HG02852 (cell line): ENCODE measurements around the gene NOTCH3.

Source experiments
- ATAC-seq: cut with Tn5 transposase; IDR thresholded peaks from one replicate; pipeline ENCODE4 v1.9.1; 2021; ENCODE audit warnings: mild to moderate bottlenecking, moderate library complexity; ENCODE audit not compliant: unreplicated experiment

Gene NOTCH3

GRCh38 chr19:15200553-15201364 is at the start of gene NOTCH3:
Gene NOTCH3 (minus strand): TSS chr19:15200995. CDS start chr19:15200905, 90 bp downstream.
- ATAC-seq, result no peak

GRCh38 chr19:15250640-15250993 is 49.8 kb upstream of the NOTCH3 start:
- no peak for ATAC-seq

DNA sequence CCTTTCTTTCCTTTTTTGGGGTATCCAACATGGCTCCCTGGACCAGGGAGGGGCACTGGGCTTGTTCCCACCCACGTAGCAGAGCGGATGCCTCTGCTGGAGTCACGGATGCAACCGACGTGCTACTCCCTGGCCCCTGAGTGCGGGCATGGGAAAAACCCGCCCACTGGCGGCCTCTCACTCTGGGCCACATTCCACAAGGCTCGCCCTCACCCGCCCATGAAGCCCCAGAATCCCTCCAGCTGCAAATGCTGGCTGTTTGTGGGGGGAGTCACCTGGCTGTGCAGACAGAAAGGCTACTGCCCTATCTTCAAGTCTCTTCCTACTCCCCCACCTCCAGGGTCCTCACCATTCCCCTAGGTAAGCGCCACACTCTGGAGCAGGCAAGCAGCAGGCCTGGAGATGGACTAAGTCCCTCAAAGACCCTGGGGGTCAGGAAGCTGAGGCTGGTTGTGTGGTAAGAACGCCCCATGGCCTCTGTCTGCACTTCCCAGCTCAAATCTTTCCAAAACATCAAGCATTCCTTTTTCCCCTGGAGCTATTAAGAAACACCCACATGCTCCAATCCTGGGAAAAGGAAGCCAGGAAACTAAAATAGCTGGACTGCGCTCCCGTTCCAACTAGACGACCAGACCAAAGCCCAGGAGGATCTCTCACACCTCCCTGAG is 49.3 kb upstream of the NOTCH3 start:
- no peak for ATAC-seq

DNA sequence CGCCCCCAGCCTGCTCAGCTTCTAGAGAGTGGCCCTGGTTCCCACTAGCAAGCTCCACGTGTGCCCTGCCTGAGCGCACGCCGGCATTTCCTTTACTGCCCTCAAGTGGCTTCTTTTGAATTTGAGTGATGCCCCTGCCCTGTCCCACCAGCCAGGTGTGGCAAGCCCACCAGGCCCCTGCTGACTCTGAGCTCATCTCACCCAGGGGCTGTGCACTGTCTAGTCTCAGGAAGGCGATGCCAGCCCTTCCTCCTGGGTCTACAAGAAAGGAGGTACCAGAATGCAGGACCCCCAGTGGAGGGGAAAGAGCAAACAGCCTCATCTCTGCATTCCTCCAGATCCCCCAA is 48.7 kb upstream of the NOTCH3 start:
- ATAC-seq, result no peak

DNA sequence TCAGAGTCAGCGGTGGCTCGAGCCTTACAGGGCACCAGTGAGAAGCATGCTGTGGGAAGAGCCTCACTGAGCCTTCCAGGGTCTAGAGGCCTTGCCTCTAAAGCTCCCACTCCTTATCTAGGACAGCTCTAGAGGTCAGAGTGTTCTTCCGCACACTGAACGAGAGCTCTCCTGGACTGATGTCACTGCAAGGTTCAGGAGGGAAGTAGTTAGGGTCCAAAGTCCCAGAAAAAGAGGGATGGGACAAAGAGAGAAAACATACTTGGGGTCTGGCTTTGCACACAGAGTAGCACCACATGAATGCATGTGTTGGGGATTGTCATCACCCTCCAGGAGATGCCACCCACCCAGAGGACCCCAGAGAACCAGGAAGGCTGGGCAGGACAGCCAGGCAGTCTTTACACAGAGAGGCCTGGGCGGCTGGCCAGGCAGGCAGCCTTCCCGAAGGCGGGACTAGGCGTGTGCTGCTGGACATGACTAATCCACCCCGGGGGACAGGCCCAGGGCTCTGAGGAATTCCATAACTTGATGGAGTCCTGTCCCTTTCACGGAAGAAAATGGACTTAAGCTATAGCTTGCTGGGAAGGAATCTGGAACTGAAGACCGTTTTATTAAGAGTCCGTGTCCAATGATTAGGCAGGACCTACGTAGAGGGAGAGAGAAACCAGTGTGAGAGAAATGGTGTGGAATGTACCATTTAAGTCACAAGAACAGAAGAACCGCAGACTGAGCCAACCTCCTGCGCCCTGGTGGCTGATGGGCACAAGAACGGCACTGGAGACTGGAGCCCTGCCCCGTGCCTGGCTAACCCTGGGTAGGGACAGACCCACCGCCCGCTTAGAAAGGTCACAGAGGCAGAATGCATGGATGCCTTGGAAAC is 48.1 kb upstream of the NOTCH3 start:
- ATAC-seq, result no peak

DNA sequence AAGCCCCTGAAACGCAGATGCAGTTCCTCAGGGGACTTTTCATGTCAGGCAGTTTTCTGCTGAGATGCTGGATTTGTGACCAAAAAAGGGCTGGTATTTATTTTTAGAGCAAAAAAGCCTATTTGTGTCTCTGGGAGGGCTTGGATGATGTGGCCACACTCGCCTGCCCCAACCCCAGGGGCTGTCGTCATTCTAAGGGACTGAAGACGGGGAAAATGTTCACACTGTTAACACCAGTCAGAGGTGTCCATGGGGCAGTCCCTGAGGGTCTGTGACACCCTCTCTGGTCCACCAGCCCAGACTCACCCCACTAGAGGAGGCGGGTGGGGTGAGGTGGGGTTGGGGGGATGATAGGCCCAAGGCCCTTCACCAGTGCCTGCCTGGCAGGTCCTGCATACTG is 47.3 kb upstream of the NOTCH3 start:
- no peak for ATAC-seq

- ATAC-seq, result no peak
Observed at GRCh38 chr19:15247107-15248014, 46.6 kb upstream of the NOTCH3 start.

- no peak for ATAC-seq
Observed at GRCh38 chr19:15246198-15246481, 45.3 kb upstream of the NOTCH3 start.

- no peak for ATAC-seq
Observed at GRCh38 chr19:15245370-15246197, 44.8 kb upstream of the NOTCH3 start.

DNA sequence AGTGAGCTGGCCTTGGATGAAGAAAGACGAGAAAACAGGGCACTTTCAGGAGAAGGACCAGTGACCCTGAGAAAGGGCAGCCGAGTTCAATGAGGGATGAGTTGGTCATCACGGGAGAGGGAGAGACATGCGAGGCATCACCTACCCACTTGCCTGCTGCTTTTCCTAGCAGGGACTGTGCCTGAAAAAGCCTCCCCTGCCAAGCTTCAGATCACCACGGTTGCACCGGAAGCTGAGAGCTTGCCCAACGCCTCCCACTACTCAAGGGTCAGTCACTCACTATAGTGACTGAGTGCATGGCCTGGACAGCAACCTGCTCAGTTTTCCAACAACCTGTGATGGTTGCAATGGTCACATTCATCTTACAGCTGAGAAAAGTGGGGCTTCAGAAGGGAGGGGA is 44.0 kb upstream of the NOTCH3 start:
- ATAC-seq, result no peak

DNA sequence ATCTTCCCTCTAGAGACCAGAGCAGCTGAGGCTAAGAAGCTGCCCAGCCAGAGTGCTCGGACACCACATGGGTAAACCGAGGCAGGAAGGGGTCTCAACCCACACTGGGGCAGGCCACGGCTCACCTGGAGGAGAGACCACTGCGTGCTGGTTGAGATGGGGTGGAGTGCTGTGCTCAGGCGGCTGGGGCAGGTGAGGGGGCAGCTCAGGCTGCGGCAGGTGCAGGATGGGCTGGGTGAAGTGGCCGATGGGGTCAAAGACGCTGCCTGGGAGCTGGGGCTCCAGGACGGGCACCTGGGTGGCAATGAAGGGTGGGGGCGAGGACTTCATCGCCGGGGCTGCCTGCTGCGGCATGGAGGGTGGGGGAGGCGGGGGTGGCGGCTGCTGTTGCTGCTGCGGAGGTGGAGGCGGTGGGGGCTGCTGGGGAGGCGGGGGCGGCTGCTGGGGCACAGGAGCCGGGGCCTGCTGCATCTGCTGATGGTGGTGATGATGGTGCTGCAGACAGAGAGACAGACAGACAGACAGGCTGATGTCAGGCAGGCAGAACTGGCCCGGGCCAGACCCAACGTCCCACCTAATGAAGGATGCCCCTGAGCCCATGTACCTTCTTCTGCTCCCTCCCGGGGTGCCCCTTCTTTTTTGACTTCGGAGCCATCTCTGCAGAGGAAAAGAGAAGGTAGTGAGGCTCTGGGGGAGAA is 43.5 kb upstream of the NOTCH3 start:
- ATAC-seq, result no peak

GRCh38 chr19:15243236-15243957 is 42.6 kb upstream of the NOTCH3 start:
- no peak for ATAC-seq

DNA sequence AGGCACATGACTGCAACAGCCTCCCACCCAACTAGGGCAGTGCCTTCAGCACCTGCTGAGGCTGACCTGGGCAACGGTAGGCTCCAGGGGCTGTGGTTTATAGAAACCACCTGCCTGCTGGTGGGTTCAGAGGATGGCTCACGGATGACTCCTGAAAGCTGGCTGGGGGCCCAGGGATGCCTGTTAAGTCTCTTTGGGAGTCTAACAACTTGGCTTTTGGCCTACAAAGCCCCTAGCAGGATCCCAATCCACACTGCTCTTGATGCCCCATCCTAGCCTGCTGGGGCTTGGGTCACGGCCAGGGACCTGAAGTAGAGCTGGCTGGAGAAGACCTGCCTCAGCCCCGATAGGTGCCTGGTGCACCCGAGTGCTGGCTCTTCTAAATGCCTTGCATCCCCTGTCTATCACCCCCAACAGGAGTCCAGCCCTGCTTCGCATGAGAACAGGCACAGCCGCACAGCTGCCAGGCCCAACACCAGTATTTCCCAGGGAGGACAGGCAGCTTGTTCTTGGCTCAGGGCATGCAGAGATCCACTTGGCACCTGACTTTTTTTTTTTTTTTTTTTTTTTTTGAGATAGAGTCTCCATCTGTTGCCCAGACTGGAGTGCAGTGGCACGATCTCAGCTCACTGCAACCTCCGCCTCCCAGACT is 40.6 kb upstream of the NOTCH3 start:
- no peak for ATAC-seq

GRCh38 chr19:15240515-15240914 is 39.7 kb upstream of the NOTCH3 start:
- no peak for ATAC-seq

- ATAC-seq, result no peak
Observed at GRCh38 chr19:15239337-15239949, 38.6 kb upstream of the NOTCH3 start.

DNA sequence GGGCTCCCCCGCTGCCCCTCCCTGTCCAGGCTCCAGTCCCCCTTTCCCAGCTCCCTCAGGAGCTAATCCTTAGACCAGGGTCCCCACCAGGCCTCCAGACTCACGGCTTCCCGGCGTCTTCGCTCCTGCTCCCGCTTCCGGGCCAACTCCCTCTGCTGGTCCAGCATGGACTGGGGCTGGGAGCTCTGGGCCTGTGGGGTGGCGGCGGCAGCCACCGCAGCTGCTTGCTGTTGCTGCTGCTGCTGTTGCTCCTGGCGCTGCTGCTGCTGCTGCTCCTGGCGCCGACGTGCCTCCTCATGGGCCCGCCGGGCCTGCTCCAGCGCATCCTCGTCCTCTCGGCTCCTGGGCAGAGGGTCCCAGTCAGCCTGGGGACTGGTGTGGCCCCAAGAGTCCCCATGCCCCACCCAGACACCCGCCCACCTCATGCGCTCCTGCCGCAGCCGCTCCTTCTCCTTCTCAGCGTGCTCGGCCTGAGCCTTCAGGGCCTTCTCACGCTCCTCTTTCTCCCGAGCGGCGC is 37.9 kb upstream of the NOTCH3 start:
- ATAC-seq, result no peak

- no peak for ATAC-seq
Observed at GRCh38 chr19:15237759-15238638, 37.2 kb upstream of the NOTCH3 start.
